GM12874 (cell line): ENCODE measurements around the gene HNRNPF.

Source experiments
- CTCF ChIP-seq: IDR thresholded peaks from 2 replicates; pipeline ENCODE4 v1.5.1; 2011; ENCODE audit warnings: low read depth, mild to moderate bottlenecking, control low read depth, low read length, moderate library complexity; ENCODE audit not compliant: insufficient read depth

The HNRNPF gene

GRCh38 chr10:43373461-43373860, 35.5 kb downstream of the HNRNPF start:
- TF ChIP-seq CTCF: no peak

- TF ChIP-seq CTCF: no peak
These were observed 36.1 kb downstream of the HNRNPF start for GRCh38 chr10:43372765-43373361.

GRCh38 chr10:43371418-43371817, 37.6 kb downstream of the HNRNPF start, which contains the start of gene FXYD4:
Gene FXYD4 (plus strand): TSS chr10:43371636. CDS start chr10:43373747, 2,111 bp downstream.
- TF ChIP-seq CTCF: no peak

GRCh38 chr10:43370671-43371215, 38.2 kb downstream of the HNRNPF start:
- no peak for TF ChIP-seq CTCF

GRCh38 chr10:43369921-43370320, 39.1 kb downstream of the HNRNPF start:
- no peak for TF ChIP-seq CTCF

GRCh38 chr10:43365001-43365400, 44.0 kb downstream of the HNRNPF start:
- no peak for TF ChIP-seq CTCF

- TF ChIP-seq CTCF: peak; percentile 30; the same call in 1 of the 2 replicates
These were observed 46.7 kb downstream of the HNRNPF start for GRCh38 chr10:43362191-43362839.
